IPS-18a (cell line): ENCODE results near the gene COMMD7.
"Not testable (repeated sequence)": the region's sequence is repeated elsewhere in the genome, so short reads cannot be mapped to it uniquely, and the experiment has no call there.

Experiments used
- H3K27ac ChIP-seq: one replicate; pipeline ENCODE4 v1.5.1; 2013; ENCODE audit warnings: low read length
- H3K27me3 ChIP-seq: one replicate; pipeline ENCODE4 v1.6.1; 2013; ENCODE audit warnings: mild to moderate bottlenecking, low read length; ENCODE audit not compliant: control insufficient read depth, insufficient read depth
- H3K36me3 ChIP-seq: one replicate; pipeline ENCODE4 v1.6.1; 2013; ENCODE audit warnings: low read depth, low read length; ENCODE audit not compliant: control insufficient read depth
- H3K4me1 ChIP-seq: one replicate; pipeline ENCODE4 v1.6.1; 2013; ENCODE audit warnings: low read depth, low read length; ENCODE audit not compliant: control insufficient read depth
- H3K4me3 ChIP-seq: one replicate; pipeline ENCODE4 v1.5.1; 2013; ENCODE audit warnings: low read length
- H3K9ac ChIP-seq: one replicate; pipeline ENCODE4 v1.6.1; 2013; ENCODE audit warnings: mild to moderate bottlenecking, low read length, moderate library complexity
- H3K9me3 ChIP-seq: one replicate; pipeline ENCODE4 v1.6.1; 2013; ENCODE audit warnings: low read depth, low read length; ENCODE audit not compliant: control insufficient read depth

COMMD7 gene

DNA sequence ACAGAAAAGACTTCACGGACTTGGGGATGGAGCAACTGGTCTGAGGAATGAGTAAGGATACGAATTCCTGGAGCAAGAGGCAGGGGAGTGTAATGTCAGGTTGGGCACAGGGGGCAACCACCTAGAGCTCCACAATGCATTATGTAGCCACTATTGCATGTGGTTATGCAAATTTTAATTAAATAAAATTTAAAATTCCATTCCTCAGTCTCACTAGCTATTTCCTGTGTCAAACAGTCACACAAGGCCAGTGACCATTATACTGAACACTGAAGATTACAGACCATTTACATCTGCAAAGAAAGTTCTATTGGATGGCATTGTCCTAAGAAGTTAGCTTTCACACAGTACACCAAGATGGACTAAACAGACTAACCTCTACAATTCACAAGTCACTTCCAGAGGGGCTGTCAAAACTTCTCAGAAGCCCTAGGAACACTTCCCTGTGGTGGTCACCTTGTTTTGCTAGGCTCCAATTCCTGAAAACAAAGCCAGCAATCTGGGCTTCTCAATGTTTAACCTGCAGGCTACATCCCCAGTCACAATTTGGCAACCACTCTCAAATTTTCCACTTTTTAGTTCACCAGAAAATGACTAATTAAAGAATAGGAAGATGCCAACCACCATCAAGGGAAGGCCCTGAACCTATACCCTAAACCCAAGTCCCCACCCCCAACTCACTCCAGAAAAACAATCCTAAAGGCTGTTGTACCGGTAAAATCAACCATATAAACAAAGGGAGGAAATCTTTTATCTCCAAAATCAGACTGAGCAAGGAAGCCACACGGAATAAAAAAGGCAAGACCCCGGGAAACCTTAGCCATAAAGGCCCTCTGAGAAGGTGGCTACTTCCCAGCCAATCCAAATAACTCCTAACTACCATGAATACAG is 35.3 kb downstream of the COMMD7 start:
- H3K9ac ChIP-seq: no peak overlapping the region
- no peaks in the 10 kb centered on the region for H3K9me3 ChIP-seq
- peaks cover 24% of the 10 kb centered on the region for H3K4me1 ChIP-seq
- no peak overlapping the region for H3K4me3 ChIP-seq
- H3K36me3 ChIP-seq: peaks cover 18% of the 10 kb centered on the region
- no peaks in the 10 kb centered on the region for H3K27me3 ChIP-seq
- H3K27ac ChIP-seq: no peak overlapping the region

DNA sequence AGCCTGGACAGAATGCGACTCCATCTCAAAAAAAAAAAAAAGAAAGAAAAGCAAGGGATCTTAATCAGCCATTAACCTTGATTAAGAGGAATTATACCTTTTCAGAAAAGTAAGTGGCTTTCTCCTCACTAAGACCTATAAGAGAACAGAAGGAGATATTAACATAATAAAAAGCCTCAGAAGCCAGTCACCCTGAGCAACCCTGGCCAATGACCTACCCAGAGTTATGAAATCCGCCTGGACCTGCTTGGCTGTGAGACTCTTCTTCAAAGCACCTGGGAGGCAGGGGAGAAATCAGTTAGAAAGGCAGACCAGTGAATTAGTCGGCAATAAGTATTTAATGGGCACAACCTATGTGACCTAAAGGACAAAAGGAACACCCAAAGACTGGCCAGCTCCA is 36.8 kb downstream of the COMMD7 start:
- no peaks in the 10 kb centered on the region for H3K9me3 ChIP-seq
- H3K4me3 ChIP-seq: no peak overlapping the region
- no peaks in the 10 kb centered on the region for H3K27me3 ChIP-seq
- no peak overlapping the region for H3K27ac ChIP-seq
- peaks cover 30% of the 10 kb centered on the region for H3K4me1 ChIP-seq
- H3K9ac ChIP-seq: no peak overlapping the region
- peaks cover 29% of the 10 kb centered on the region for H3K36me3 ChIP-seq

DNA sequence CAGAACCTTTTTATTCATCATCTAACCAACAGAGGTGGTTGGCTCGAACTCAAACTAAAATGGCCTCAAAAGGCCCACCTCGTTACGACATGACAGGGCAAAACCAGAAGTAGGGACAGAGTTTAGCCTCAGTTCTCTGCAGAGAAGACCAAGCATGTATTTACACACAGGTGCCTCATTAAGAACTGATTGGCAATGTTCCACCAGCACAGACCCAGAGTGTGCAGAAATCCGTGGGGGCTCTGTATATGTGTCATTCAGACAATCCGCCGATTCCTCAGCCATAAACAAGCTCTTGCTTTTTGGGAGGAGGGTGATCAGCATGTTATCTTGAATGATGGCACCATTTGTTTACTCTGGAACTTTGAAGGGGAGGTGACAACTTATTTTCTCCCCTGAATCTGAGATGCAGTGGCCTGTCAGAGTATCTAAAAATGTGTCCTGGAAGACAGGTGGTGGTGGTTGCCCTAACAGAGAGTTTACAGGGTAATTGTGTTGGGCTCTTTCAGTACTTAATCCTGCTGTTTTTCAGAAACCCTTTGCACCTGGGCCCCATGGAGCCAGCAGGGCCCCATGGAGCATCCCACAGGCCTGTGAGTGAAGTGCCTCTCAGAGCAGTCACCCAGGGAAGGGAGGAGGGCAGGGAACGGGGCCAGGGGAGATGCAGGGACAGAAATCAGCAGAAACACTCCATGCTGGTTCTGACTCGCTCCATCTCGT is 40.4 kb downstream of the COMMD7 start:
- Histone ChIP-seq H3K27me3 (no peaks in the 10 kb centered on the region), H3K27ac (no peak overlapping the region), H3K9me3 (no peaks in the 10 kb centered on the region), H3K4me1 (peaks cover 25% of the 10 kb centered on the region), H3K36me3 (peaks cover 33% of the 10 kb centered on the region), H3K4me3 (no peak overlapping the region), H3K9ac (no peak overlapping the region)

DNA sequence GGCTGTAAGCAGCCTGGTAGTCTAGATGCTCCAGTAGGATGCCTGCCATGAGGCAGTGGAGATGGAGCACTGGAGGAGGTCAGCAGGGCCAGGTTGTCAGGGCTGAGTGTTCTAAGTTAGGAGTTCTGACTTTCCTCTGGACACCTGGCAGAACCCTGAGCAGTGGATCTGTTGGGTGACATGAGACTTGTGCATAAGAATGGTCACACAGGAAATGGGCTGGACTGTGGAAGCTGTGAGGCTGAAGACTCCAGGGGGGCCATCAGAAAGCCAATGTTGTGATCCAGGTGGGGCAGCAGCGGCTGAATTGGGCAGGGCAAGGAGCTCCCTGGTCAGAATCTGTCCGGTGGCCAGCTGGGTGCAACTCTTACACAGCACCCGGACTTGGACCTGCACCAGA is 45.7 kb downstream of the COMMD7 start:
- no peak overlapping the region for H3K9ac ChIP-seq
- H3K4me1 ChIP-seq: peaks cover 9% of the 10 kb centered on the region
- H3K9me3 ChIP-seq: no peaks in the 10 kb centered on the region
- no peak overlapping the region for H3K4me3 ChIP-seq
- H3K27me3 ChIP-seq: no peaks in the 10 kb centered on the region
- peaks cover 11% of the 10 kb centered on the region for H3K36me3 ChIP-seq
- no peak overlapping the region for H3K27ac ChIP-seq

DNA sequence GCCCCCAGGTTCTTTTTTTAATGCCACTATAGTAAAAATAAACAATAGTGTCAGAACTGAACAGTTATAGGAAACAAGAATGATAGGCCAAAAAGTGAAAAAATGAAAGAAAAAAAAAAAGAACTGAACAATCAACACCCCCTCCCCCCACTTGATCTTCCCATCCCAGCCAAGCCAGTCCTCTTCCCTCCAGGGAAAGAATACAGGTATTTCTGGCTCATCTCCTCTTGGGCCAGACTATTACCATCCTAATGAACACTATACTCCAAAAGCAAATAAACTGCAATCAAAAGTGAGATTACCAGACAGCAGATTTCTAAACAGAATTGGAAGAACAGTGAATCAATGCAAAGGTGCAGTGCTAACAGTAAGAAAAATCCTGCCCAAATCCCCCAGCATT is 48.2 kb downstream of the COMMD7 start:
- Histone ChIP-seq H3K9ac (no peak overlapping the region), H3K36me3 (no peaks in the 10 kb centered on the region), H3K4me1 (peaks cover 6% of the 10 kb centered on the region), H3K9me3 (no peaks in the 10 kb centered on the region), H3K4me3 (no peak overlapping the region), H3K27ac (no peak overlapping the region), H3K27me3 (no peaks in the 10 kb centered on the region)

DNA sequence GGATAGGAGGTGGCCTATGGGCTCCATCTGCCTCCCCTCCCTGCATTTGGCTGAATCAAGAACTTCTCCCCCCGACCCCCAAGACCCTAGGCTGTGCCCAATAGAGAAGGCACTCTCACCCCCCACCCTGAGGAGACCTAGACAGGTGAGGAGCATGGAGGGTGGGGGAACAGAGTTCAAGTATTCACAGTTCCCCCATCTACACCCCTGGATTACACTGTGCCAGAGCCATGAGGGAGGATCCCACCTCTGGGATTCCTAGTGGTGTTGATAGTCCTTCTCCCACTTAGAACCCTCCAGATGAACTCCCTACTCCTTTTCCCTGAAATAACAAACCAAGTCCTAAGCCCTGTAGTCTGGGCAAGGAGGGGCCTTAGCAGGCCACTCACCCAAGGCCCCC is 54.3 kb downstream of the COMMD7 start:
- not testable (repeated sequence) for H3K4me3 ChIP-seq, H3K9me3 ChIP-seq, H3K27ac ChIP-seq, H3K27me3 ChIP-seq, H3K36me3 ChIP-seq, H3K4me1 ChIP-seq, H3K9ac ChIP-seq

DNA sequence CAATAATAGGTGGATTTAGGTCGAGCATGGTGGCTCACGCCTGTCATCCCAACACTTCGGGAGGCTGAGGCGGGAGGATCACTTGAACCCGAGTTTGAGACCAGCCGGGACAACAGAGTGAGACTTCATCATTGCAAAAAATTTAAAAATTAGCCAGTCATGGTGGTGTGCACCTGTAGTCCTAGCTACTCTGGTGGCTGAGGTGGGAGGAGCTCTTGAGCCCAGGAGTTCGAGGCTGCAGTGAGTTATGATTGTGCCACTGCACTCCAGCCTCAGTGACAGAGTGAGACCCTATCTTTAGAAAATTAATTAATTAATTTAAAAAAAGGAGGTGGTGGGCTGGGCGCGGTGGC is 56.1 kb downstream of the COMMD7 start:
- Histone ChIP-seq H3K27me3 (no peaks in the 10 kb centered on the region), H3K4me3 (no peak overlapping the region), H3K9me3 (no peaks in the 10 kb centered on the region), H3K9ac (no peak overlapping the region), H3K36me3 (no peaks in the 10 kb centered on the region), H3K27ac (no peak overlapping the region), H3K4me1 (no peaks in the 10 kb centered on the region)

DNA sequence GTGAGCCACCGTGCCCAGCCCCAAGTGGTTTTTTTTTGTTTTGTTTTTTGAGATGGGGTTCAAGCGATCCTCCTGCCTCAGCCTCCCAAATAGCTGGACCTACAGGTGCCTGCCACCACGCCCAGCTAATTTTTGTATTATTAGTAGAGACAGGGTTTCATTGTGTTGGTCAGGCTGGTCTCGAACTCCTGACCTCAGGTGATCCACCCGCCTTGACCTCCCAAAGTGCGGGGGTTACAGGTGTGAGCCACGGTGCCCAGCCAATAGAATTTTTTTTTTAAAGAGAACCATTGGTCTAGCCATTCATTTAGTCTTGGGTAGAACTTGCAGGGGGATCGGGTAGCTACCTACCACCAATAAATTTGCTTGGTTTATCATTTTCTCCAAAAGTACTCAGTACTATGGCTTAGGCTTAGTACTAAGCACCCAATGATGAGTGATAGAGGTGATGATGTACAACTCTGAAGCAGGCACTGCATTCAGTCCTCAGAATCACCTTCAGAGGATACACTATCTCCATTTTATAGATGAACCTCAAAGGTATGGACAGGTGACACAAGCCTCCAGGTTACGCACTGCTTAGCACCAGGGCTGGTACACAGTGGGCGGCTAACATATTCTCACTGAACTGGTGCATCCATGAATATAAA is 56.6 kb downstream of the COMMD7 start:
- Histone ChIP-seq H3K27ac (no peak overlapping the region), H3K4me3 (no peak overlapping the region), H3K27me3 (no peaks in the 10 kb centered on the region), H3K9me3 (no peaks in the 10 kb centered on the region), H3K4me1 (peaks cover 2% of the 10 kb centered on the region), H3K9ac (no peak overlapping the region), H3K36me3 (no peaks in the 10 kb centered on the region)

DNA sequence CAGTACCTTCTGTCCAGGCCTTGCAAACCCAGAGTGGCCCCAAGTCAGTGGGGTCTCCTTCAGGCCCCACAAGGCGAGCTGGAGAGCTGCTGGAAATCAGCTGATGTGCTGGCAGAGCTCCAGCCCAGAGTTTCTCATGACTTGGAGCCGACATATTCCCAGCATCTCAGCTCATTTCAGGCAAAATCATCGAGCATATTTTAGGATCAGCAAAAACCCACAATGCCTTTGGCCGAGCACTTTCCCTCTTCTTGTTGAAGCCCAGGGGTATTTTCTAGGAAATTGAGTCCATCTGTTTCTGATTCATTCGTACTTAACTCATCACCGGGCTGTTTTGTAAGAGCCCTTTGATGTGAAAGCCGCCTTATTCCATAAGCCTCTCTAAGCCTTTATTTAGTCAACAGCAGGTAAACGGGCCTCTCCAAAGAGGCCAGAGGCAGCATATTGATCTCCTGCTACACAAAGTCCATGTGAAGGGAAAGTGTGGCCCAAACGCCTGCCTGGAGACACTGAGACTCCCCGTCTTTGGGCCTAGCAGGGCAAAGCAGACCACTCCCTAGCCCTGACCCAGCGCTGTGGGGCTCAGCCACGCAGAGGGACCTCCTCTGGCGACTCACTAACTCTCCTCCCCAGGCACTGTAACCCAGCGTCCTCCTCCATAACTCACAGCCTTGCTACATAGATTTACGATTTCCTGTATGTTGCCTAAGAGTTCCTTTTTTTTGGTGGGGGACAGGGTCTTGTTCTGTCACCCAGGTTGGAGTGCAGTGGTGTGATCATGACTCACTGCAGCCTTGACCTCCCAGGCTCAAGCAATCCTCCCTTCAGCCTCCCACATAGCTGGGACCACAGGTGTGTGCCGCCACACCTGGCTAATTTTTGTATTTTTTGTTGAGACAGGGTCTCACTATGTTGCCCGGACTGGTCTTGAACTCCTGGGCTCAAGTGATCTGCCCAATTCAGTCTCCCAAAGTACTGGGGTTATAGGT is 57.4 kb downstream of the COMMD7 start:
- Histone ChIP-seq H3K27me3 (no peaks in the 10 kb centered on the region), H3K36me3 (no peaks in the 10 kb centered on the region), H3K27ac (no peak overlapping the region), H3K4me1 (peaks cover 11% of the 10 kb centered on the region), H3K9ac (no peak overlapping the region), H3K4me3 (no peak overlapping the region), H3K9me3 (no peaks in the 10 kb centered on the region)

DNA sequence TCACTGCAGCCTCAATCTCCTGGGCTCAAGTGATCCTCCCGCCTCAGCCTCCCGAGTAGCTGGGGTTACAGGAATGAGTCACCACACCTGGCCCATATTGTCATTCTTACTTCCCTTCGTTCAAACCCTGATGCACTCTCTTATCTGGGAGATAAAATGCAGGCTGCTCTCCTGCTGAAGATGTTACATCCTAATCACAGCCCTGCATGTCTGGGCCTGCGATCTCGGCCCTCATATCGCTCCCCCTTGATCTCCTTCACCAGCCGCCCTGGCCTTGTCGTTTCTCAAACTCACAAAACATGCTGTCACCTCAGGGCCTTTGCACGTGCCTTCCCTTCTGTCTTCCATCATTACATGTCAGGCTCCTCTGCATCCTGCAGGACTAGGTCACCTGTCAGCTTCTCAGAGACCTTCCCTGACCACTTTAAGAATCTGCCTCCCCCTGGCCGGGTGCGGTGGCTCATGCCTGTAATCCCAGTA is 60.7 kb downstream of the COMMD7 start:
- H3K9ac ChIP-seq: no peak overlapping the region
- H3K9me3 ChIP-seq: no peaks in the 10 kb centered on the region
- no peaks in the 10 kb centered on the region for H3K27me3 ChIP-seq
- H3K4me1 ChIP-seq: peaks cover 16% of the 10 kb centered on the region
- H3K4me3 ChIP-seq: no peak overlapping the region
- H3K27ac ChIP-seq: no peak overlapping the region
- H3K36me3 ChIP-seq: no peaks in the 10 kb centered on the region
